IPS-NIHi11 (cell line): ENCODE data around the gene NEMP2.
"Not testable (repeated sequence)": the region's sequence is repeated elsewhere in the genome, so short reads cannot be mapped to it uniquely, and the experiment has no call there.

Experiments
- DNase-seq: peaks from one replicate; pipeline ENCODE4 v3.0.0; 2012; ENCODE audit warnings: mixed read lengths, low spot score

NEMP2 gene

DNA sequence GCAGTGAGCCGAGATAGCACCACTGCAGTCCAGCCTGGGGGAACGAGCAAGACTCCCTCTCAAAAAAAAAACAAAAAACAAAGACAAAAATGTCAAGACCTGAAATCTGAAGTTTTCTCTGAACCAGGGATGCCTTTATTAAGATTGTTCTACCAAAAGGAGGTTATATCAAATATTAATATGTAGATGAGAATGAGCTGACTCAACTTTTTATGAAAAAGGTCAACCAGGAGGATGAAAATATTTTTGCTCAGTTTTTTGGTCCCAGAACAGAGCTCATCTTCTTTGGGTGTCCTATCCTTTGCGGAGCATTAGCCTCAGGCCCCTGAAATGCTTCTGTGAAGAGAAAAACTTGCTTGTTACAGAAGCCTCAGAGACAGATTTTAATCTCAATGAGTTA, 44.0 kb downstream of the NEMP2 start:
- no peak for DNase-seq

DNA sequence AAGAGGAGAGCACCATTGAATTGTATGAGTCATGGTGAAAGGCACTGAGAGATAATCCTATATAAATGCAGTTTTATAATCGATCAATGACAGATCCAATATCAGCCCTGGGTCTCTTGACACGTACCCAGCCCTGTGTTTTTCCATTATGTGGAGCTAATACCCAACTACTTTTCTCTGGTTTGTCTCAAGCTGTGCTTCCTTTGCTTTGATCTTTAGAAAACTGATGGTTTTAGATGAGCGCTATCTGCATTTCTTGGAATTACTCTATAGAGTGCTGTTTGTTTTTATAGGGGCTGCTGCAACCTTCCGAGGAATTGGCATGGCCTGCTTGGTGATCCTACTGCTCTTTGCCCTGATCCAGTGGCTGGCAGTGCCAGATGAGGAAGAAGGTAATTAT, 45.0 kb downstream of the NEMP2 start:
- no peak for DNase-seq

DNA sequence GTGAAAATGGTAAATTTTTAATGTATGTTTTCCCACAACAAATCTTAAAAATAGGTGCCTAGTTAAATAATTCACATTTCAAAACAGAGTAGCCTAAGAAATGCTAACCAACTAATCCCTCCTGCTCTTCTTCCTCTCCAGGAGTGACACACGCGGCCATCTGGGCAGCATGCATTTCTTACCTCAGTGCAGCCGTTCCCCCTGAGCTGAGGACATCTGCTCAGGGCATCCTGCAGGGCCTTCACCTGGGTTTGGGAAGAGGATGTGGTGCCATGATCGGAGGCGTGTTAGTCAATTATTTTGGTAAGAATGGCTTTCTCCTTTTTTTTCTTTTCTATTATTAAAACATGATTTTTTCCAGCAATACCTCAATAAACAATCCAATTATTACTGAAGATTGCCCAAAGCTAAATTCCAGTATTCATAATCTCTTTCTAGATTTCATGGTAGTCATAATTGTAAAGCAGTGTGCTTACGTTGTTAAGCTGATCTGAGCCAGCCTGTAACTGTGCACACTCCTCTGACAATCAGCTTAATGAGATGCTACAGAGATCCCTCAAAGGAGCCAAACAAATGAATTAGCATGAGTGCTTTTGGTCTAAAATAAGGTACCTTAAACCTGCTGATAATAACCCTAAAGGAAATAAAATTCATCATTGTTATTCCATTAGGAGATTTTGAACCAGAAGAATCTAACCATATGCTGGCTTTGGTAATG, 45.8 kb downstream of the NEMP2 start:
- no peak for DNase-seq

DNA sequence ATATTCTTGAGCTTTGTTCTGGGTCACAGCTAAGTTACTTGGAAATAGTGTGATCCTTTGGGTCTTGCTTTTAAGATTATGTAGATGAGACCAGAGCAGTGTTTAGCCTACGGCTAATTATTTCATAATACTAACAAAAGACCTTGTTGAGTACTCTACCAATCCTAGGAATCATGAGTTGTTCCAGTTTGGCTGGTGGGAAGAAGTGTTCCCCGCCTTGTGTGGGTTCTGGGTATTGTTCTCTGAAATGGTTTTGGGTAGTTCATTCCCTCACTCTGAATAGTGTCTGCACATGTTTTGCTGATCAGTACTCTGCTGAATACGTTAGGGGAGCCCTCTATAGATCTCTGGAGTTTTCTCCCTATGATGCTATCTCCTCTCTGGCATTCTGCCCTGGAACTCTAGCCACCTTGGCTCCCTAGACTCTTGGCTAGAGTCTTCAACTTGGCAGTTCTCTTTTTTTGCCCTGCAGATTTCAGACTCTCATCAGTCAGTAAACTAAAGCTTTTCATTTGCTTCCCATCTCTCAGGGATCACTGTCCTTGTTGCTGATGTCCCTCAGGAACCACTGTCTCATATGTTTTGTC, 48.4 kb downstream of the NEMP2 start:
- DNase-seq: no peak

DNA sequence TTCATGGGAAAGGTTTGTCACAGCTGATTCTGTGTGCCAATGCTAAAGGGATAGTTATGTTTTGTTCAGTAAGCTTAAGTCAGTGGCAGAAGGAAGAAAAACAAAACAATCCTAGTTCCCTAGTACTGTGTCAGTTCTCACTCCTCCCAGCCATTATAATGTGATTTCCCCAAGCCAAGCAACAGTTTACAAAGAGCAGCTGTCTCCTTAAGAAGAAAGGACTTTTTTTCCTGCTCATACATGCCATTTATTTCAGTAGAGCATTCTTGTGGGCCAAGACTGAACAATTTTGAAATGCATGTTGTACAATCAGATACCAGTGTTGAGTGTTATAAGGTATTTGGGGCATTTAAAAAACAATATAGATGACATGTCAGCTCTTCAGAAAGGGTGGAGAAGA, 52.1 kb downstream of the NEMP2 start:
- DNase-seq: no peak

DNA sequence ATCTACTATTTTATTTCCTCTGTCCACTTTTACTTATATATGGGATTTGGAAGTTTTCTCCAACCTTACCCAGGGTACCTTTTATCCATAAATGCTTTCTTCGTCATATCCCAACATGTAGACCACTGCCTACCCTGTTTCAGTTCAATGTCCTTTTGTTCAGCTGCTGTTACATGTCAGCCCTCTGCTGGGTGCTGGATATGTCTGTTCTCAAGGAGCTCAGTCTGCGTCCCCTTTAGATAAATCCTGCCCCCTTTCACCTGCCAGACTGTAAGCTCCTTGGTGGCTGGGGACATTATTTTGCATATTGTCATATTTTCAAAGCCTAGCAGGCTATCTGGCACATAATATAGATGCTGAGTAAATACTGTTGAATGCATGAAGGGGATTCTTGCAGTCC, 53.2 kb downstream of the NEMP2 start:
- DNase-seq: no peak

DNA sequence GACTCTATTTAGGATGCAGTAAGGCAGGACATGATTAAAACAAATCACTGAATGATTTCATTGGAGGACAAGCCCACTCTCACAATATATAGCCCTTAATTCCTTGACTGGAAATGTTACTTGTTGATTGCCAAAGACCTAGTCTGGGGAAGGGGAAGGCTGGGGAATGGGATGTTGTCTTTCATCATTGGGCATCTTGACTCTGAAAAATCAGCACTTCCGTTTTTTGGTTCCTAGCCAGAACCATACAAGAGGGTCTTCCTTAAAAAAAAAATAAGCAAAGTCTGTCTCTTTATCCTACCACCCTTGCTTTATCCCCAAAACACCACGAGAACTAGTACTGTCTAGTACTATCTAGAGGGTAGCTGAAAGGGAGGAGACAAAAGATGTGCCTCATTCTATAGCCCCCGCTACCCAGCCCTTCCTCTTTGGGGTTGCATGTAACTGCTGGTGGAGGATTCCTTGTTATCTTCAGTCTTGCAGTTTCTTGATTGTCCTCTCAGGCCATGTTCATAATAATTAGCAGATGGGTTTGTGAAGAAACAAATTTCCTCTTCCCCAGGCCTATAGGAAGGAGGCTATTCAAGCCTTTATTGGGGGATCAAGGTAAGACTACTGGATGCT, 55.8 kb downstream of the NEMP2 start:
- no peak for DNase-seq

DNA sequence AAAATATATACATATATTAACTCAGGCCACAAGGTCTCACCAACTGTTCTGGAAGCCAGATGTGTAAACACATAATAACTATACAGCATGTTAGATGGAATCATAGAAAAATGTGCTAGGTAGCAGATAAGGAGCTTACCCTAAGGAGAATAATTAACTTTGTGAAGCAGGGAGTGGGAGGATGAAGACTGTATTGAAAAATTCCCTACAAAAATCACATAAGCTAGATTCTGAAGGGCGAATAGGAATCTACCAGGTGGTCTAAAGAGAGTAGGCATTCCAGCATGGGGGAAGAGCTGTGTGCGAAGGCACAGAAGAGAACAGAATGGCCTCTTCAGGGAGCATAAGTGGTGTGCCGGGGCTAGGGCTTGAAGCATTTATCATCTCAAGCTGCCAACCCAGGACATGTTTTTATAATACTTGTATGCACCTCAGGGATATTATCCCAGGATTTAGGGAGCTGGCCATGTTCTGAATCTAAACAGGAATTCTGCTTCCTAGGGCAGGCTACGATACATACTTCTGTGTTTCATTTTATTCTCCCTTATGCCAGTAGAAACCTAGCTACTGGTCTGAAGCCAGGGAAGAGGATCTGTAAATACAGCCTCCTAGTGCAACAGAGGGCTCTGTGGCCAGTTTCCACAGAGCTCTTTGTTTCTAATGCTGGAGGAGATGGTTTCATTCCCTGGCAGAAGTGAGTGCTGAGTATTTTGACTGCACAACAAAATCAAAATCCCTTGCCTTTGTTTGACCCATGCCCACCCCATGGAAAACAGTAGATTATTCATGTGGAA, 56.7 kb downstream of the NEMP2 start:
- no peak for DNase-seq

DNA sequence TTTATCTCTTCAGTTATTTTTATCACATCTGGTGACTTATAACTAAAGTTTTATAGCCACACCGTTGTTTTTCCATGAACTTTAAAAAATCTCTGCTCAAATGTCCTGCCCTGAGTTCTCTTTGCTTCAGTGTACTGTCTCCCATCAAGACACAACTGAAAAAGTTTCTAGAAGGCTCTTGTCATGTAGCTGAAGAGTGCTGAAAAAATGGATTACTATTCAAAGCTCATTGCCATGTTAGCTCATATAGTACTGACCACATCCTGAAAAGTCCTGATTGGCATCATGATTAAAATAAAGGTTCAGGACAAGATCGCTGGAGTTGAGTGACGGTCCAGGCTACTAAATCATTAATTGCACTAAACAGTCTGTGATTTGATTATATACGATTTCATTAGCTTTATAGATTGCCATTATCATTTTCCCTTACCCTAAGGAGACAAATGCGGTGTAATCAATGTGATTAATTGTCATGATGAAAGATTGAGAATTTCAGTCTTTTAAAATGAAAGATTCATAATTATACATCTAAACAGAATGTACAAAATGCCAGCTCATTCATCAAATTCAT, 64.2 kb downstream of the NEMP2 start:
- no peak for DNase-seq

DNA sequence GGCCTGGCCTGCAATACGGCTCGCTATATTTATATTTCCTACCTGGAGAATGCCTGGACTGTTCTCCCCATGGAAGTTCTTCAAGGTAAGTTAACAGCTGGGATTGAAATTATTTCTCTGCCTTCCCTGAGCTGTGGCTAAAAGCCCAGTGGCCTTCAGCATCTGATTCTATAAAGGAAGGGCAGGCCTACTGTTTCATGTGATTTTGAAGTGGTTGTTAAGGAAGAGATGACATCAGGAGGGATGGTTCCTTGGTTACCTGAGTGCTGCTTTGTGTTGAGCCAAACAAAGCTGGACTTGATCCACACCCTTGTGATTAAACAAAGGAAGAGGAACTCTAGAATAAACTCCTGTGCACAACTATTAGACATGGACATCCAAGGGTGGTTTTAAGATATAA, 64.8 kb downstream of the NEMP2 start:
- DNase-seq: no peak

DNA sequence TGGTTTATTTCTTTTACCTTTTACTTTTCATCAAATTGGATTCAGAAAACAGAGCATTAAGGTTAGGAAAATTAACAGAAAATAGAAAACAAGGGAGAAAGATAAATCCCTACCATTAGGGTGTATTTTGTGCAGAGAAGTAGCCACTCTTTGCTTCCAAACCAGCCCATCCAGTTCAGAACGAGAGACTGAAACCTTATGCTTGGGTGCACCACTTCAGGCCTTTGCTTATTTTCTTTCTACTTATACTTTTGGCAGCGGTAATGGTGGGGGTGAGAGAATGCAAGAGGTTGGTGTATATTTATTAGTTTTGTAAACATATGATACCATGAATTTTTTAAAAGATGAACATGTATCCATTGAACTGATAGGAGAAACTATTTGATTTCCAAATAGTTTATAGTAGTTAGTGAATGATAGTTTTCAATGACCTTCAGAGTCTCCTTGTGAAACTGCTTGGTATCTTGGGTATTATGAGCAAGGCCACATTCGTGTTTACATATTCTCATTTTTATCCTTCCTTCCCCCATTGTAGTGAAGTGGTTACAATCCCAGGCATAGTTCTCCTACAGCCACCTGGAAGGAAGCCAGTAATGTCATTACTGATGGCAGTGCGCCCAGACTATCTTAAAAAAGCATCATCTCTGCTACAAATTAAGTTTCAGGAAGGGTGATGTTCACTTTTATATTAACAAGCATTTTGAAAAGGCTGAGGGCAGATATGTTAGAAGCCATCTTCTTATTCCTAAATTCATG, 65.5 kb downstream of the NEMP2 start:
- DNase-seq: peak; percentile 29

DNA sequence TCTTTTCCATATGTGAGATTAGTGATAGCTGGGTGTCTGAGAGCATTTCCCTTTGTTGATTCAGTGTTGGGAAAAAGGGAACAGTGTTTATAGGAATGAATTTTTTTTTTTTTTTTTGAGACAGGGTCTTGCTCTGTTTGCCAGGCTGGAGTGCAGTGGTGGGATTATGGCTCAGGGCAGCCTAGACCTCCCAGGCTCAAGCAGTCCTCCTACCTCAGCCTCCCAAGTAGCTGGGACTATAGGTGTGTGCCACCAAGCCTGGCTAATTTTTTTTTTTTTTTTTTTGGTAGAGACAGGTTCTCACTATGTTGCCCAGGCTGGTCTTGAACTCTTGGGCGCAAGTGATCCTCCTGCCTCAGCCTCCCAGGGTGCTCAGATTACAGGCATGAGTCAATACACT, 66.2 kb downstream of the NEMP2 start:
- DNase-seq: not testable (repeated sequence)

DNA sequence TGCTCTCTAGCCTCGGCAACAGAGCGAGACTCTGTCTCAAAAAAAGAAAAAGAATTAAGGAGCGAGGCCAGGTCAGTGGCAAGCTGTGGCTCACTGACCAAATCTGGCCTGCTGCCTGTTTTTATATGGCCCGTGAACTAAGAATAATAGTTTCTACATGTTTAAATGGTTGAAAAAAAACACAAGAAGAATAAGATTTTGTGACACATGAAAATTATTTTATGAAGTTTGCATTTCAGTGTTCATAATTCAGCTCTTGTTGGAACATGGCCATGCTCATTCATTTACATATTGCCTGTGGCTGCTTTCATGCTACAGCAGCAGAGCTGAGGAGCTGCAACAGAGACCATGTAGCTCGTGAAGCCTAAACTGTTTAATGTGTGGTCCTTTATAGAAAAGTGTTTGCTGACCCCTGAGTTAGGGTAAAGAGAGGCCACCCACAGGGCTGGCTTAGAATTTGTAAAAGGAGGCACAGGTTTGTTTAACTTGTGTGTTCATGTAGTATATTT, 66.9 kb downstream of the NEMP2 start:
- DNase-seq: no peak

DNA sequence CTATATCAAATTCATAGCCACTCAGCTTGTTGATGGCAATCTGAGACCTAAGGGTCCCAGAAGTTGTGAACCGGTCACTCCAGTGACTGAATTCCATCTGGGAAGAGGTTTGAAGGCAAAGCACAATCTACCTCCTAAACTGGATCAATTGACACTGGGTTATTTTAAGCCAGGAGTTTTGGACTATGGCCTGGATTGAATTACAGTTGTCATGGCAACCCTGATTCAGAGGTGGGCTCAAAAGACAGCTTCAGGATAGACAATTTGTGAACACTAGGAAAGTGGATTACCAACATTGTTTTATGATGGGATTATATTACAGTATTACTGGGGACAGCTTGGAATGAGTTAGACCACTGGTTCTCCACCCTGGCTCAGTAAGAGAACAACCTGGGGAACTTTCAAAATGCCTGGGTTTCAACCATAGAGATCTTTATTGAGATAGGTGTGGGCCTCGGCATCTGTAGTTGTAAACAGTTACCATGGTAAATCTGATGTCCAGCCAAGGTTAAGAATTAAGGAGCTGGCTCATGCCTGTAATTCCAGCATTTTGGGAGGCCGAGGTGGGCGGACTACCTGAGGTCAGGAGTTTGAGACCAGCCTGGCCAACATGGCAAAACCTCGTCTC, 67.6 kb downstream of the NEMP2 start:
- DNase-seq: no peak

DNA sequence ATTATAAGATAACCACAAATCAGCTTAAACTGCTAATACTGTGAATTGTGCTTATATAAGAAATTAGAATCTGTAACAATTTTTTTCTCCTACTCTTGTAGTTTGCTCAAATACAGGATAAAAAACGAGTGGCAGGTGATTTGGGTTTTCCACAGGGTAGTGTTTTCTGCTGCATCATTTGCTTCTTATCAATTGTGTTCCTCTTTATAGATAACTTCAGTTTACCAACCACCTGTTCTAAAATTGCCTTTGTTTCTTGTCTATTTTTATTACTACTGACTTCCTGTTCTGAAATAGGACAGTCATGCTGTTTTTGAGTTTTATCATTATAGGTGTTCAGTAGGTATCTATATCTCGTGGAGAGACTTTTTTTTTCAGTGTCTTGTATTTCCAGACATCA, 69.5 kb downstream of the NEMP2 start:
- no peak for DNase-seq

DNA sequence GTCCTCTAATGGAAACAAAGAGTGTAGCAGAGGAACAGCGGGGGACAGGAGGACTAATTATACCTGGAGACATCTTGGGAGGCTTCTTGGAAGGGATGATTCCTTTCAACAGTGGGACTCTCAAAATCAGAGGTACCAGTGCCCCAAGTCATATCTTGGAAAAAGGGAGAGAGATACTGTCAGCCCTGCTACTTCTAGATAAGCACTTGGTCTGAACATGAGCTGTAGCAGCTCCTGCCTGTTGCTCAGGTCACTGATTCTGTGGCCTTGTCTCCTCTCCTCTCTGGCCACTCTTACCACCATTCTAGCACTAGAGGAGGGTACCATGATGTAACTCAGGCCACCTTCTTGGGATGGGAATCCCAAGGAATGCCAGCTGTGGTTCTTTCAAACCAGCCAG, 71.9 kb downstream of the NEMP2 start:
- DNase-seq: no peak

DNA sequence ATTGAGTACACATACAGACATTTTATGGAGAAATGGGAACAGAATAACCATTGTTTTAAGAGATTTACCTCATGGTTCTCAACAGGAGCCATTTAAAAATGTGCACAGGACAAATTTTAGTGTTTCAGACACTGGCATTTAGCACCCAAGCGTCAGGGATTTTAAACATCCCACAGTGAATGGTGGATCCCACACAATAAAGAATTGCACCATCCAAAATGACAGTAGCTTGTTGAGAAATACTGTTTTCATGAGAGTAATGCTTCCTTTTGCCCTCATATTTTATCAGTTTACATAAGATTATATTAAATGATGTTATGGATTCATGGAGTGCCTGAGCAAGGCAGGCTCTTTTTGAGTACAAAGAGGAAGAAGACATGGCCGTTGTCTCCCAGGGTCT, 72.3 kb downstream of the NEMP2 start:
- no peak for DNase-seq

DNA sequence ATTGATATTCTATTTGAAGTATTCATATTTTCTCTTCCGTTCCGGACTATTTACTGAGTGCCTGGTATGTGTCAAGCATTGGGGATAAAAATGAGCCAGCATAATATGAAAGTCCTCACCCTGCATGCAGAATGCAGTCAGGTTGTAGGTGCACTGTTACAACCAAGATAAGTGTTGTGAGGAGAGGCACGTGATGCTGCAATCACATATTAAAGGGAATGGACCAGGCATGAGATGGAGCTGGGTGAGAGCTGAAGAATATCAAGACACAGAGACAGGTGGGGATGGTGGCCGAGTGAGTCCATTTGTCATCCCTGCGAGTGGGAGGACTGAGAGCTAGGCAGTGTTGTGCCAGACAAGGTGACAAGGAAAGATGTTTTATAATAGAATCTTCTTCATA, 74.0 kb downstream of the NEMP2 start:
- no peak for DNase-seq

DNA sequence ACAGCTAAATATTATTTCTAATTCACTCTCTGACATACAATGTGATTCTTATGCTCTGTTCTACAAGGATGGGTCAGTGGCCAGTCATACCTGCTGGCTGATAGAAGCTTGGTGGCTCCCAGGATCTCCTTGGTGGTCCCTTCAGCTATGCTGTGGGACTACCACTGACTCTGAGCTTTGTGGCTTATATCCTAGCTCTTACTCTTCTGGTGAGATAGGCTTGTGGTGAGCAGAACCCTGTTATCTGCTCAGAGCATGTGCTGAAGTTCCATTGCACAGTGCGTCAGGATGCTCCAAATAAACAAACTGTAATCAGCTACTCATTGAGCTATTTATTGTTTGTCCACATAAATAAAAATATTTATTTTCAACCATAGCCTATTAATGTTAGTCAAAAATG, 74.6 kb downstream of the NEMP2 start:
- no peak for DNase-seq

DNA sequence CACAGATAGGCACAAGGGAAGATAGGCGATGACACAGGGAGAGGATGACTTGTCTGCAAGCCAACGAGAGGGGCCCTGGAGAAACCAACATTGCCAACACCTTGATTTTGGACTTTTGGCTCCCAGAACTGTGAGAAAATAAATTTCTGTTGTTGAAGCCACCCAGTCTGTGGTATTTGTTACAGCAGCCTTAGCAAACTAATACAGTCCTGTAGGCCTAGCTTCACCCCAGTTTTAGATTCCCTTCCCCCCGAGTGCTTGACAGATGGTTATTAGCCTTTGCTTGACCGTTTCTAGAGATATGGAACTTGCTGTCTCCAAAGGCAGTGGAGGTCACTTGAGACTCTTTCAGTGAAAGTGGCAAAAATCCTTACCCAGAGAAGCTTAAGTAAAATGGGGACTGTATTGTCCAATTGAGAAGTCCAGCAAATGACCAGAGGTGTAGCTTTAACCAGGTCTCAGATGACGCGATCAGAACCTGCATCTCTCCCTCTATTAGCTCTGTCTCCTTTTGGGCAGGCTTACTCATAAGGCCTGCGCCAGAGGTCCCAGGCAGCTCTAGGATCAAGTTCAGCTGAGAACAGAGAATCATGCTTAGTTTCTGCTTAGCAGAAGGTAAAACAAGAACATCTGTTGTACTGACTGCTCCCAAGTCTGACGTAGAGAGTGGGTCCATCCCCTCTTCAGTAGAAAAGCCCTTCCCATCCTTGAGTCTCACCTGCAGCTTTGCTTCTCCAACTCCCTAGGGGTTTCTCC, 76.0 kb downstream of the NEMP2 start:
- DNase-seq: no peak
